Muscle of leg (tissue), 11 donors: Measurements from ENCODE around the gene OR10G2. TPM values are rescaled to one million over a fixed set of nuclear protein-coding genes. Genes with fewer than 3 reads are reported as not detected.
"Not testable (repeated sequence)": the region's sequence is repeated elsewhere in the genome, so short reads cannot be mapped to it uniquely, and the experiment has no call there.

Source experiments
- DNase-seq: peaks from one replicate; pipeline ENCODE4 v3.0.0; 2013
- H3K27ac ChIP-seq: one replicate; pipeline ENCODE4 v1.5.1; 2013; ENCODE audit warnings: mild to moderate bottlenecking, low read length, control low read depth
- H3K27me3 ChIP-seq: one replicate; pipeline ENCODE4 v1.6.1; 2013; ENCODE audit warnings: low read length; ENCODE audit not compliant: control insufficient read depth, insufficient read depth
- H3K36me3 ChIP-seq: one replicate; pipeline ENCODE4 v1.6.1; 2013; ENCODE audit warnings: low read length; ENCODE audit not compliant: control insufficient read depth, insufficient read depth
- H3K4me1 ChIP-seq: one replicate; pipeline ENCODE4 v1.6.1; 2013; ENCODE audit warnings: low read length; ENCODE audit not compliant: control insufficient read depth, insufficient read depth
- H3K4me3 ChIP-seq: one replicate; pipeline ENCODE4 v1.5.1; 2013; ENCODE audit warnings: low read length, control low read depth
- H3K9me3 ChIP-seq: replicated peaks from 2 replicates; pipeline ENCODE4 v1.6.1; 2013; ENCODE audit warnings: low read depth, low read length; ENCODE audit not compliant: control insufficient read depth
- WGBS: methylation state at CpG from one replicate; pipeline ENCODE4 v1.1.5; 2013; ENCODE audit warnings: missing lambda C conversion rate; ENCODE audit not compliant: insufficient coverage; 5-methylcytosine and 5-hydroxymethylcytosine counted together
- polyA plus RNA-seq, 8 donors: library from polyadenylated mRNA; unstranded; fragments of 120-200 nt; gene quantifications; one replicate each; pipeline versions ENCODE4 v1.2.1 to v1.2.3, GENCODE V29; 2013; ENCODE audit warnings: inconsistent platforms in 1 of 8, low replicate concordance in 1 of 8; ENCODE audit not compliant: insufficient read length in 8 of 8, insufficient read depth in 1 of 8
- total RNA-seq: library from RNA; stranded (reverse); fragments of 120-200 nt; gene quantifications from one replicate; pipeline ENCODE4 v1.2.4, GENCODE V29; 2013

OR10G2 gene
- total and polyA plus RNA-seq, 9 donors: not detected

DNA sequence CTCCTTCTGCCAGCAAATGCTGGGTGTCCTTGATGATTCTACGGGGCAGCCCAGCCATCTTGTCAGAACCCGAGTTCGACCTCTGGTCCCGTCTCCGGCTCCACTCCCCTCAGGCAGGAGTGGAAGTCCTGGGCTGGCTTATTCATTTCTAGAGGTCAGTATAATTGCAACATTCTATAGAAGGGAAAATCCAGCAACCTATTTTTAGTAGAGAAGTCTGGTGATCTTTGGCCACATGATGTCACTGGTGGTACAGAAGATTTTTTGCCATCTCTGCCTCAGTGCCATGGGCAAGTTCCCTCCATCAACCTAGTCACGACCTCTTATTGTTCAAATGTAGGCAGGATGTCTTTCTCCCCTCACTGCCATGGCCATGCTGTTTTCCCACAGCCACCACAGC lies 22.4 kb downstream of the OR10G2 start:
- H3K9me3 ChIP-seq: no peaks in the 10 kb centered on the region
- no peaks in the 10 kb centered on the region for H3K27me3 ChIP-seq
- H3K27ac ChIP-seq: no peak overlapping the region
- no peaks in the 10 kb centered on the region for H3K36me3 ChIP-seq
- H3K4me1 ChIP-seq: no peaks in the 10 kb centered on the region
- 90% methylated on average over 2 of the region's 6 CpGs for WGBS
- DNase-seq: no peak
- H3K4me3 ChIP-seq: no peak overlapping the region

- 89% methylated on average over 5 of the region's 8 CpGs for WGBS
- H3K9me3 ChIP-seq, H3K36me3 ChIP-seq, DNase-seq, H3K4me3 ChIP-seq, H3K4me1 ChIP-seq, H3K27me3 ChIP-seq, H3K27ac ChIP-seq: not testable (repeated sequence)
Observed at GRCh38 chr14:21602181-21602580, 32.6 kb downstream of the OR10G2 start.

DNA sequence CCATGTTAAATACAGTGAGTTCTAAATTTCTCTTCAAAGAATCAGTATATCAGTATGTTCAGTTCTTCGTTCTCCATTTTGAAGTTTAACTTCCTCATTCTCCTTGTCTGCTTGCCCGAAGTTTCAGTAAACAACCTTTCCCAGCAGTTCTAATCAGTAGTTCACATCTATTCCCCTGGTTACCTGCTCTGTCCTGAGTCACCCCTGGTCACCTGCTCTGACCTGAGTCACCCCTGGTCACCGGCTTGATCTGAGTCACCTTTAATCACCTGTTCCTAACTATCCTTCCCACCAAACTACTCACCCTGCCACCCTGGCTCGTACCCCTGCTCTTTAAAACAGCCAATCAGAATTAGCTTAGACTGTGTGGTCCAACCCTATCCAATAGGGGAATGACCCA lies 45.4 kb downstream of the OR10G2 start:
- H3K4me3 ChIP-seq: no peak overlapping the region
- H3K27me3 ChIP-seq: no peaks in the 10 kb centered on the region
- H3K9me3 ChIP-seq: peaks cover 5% of the 10 kb centered on the region
- no peaks in the 10 kb centered on the region for H3K36me3 ChIP-seq
- no peak overlapping the region for H3K27ac ChIP-seq
- H3K4me1 ChIP-seq: no peaks in the 10 kb centered on the region
- WGBS: 78% methylated on average over 4 of the region's 4 CpGs
- no peak for DNase-seq

Other genes with a start within 250 kb of the OR10G2 start
- 46.8 TPM for gene CHD8, start 178.8 kb downstream of the OR10G2 start, total RNA-seq
- gene CHD8, start 178.8 kb downstream of the OR10G2 start, polyA plus RNA-seq: 10 to 100 TPM; 36.4 to 50.8 (median 42.6) TPM
- gene RAB2B, start 158.0 kb downstream of the OR10G2 start, total RNA-seq: 20.0 TPM
- gene RAB2B, start 158.0 kb downstream of the OR10G2 start, polyA plus RNA-seq: 10 to 100 TPM; 17.3 to 25.2 (median 21.6) TPM
- gene TOX4, start 157.7 kb downstream of the OR10G2 start, total RNA-seq: 24.7 TPM
- 10 to 100 TPM; 37.1 to 46.3 (median 40.4) TPM for gene TOX4, start 157.7 kb downstream of the OR10G2 start, polyA plus RNA-seq
- gene METTL3, start 123.6 kb downstream of the OR10G2 start, total RNA-seq: 56.3 TPM
- 10 to 100 TPM; 40.4 to 56.6 (median 45.5) TPM for gene METTL3, start 123.6 kb downstream of the OR10G2 start, polyA plus RNA-seq
- gene SALL2, start 108.6 kb downstream of the OR10G2 start, total RNA-seq: 7.1 TPM
- gene SALL2, start 108.6 kb downstream of the OR10G2 start, polyA plus RNA-seq: 10 to 100 TPM; 10.4 to 21.6 (median 15.2) TPM
- gene OR10G3, start 54.9 kb downstream of the OR10G2 start, total RNA-seq: not detected
- gene OR10G3, start 54.9 kb downstream of the OR10G2 start, polyA plus RNA-seq: under 1 TPM in 1 of 8 donors, not detected in 7; 0.13 TPM
- not detected for gene OR4E2, start 18.9 kb upstream of the OR10G2 start, total RNA-seq
- gene OR4E2, start 18.9 kb upstream of the OR10G2 start, polyA plus RNA-seq: under 1 TPM in 1 of 8 donors, not detected in 7; 0.04 TPM
- gene OR4E1, start 38.9 kb upstream of the OR10G2 start, total RNA-seq: not detected
- under 1 TPM in 1 of 8 donors, not detected in 7; 0.05 TPM for gene OR4E1, start 38.9 kb upstream of the OR10G2 start, polyA plus RNA-seq